Fibroblast of upper back skin (primary cell): ENCODE measurements around the gene SRD5A1.

Source experiments
- DNase-seq: peaks from one replicate; pipeline ENCODE4 v3.0.0-alpha.2; 2013

SRD5A1 gene

DNA sequence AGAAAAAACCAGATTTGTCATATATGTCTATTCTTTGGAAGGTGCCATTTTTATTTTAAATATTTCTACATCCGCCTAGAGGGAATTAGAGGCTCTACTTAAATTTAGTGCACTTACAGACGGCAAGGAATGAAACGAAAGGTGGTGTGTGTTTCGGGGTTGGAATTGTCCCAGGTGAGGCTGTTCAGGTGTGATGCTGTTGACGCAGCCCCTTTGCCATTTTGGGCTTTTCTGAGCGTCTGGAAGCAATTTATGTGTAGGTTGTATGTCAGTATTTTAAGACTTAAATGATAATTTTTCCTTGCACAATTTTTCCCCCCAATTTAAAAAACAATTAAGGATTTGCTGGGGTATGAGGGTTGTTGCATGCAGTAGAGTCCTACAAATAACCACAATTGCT is 82.0 kb downstream of the SRD5A1 start:
- DNase-seq, result no peak

DNA sequence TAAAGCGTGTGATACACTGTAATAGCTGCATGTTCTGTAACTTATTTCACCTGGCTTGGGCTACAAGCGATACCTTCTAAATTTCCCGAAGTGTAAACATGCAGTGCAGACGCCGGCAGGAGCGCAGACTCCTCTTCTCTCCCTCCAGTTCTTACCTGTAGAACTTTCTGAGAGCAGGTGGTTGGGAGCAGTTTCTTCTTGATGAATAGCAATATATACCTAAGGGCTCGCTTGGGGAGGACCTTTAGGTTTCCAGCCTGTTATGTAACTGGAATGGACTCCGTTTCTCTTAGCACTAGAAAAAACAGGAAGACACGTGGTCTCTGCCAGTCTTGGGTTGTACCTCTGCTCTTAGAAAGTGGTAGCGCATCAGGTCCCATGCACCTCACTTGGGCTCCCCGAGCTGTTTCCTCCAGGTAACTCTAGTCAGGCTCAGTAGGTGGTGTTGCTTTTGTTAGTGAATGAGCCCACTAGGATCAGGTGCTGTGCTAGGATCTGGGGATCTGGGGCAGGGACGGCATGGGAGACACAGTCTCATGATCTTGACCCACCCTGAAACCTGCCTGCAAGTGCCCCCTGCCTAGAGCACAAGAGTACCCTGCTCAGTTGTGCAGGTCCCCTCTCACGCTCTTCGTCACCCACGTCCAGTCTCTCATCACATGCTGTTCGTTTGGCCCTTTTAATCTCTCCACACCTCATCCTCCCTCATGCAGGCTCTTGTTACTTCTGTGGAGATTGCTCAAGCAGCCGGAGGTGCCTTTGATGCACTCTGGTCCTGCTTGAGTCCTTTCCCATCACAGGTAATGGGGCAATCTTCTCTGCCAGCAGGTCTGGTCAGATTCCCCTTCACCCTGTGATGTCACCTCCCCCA is 82.8 kb downstream of the SRD5A1 start:
- DNase-seq, result no peak

DNA sequence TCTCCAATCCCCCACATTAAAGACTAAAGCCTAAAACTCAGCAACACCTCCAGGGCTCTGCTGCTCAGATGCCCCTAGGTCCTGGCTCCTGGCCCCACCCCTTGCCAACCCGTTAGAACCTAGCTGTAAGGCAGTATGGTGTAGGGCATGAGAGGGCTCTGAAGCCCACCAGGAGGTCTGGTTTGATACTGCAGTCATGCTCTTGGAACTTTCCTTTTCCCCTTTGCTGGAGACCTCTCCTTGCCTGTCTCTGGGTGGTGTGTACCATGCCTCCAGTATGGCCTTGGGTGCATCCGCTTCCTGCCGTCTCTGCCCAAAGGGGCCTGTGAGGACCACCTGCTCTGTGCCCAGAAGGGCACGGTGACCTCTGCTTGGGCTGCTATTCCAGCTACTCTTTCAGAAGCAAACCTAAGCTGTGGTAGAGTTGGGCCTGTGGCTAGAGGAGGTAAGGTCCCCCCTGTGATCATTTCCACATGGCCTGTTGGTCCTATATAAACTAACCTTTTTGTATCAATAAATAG is 83.4 kb downstream of the SRD5A1 start:
- no peak for DNase-seq

DNA sequence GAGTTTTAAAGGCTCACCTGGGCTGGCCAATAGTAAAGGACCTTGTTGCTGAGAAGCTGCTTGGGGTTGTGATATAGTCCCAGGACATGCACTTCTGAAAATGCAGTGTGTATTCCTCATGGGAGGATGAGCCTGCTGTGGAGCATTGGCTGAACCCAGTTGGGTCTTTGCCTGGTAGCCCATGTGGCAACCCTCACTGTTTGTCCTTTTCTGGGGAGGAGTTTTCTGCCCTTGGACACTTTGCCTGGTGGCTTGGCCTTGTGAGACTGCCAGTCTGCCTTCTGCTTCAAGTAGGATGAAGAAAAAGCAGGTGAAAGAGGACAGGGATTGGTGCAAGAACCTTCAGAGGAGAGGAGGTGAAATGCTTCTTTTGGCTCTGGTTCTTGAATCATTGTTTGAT is 84.0 kb downstream of the SRD5A1 start:
- DNase-seq, result no peak

DNA sequence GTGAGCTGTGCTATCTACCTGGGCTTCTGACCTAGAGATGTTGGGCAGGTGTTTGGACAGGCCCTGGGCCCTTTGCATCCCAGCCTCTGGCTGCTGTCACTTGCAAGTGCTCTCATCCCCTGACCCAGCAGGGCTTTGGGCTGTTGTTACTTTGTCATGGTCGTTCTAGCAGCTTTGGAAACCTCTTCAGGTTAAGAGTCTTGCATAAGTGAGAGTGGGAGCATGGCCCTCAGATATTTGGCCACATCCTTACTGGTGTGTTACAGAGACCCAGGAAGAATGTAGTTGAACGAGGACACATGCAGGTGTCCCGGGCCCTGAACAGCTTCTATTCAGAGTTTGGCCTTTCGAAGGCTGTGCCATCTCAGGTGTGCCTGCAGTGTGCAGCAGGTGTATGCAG is 84.4 kb downstream of the SRD5A1 start:
- DNase-seq, result no peak

DNA sequence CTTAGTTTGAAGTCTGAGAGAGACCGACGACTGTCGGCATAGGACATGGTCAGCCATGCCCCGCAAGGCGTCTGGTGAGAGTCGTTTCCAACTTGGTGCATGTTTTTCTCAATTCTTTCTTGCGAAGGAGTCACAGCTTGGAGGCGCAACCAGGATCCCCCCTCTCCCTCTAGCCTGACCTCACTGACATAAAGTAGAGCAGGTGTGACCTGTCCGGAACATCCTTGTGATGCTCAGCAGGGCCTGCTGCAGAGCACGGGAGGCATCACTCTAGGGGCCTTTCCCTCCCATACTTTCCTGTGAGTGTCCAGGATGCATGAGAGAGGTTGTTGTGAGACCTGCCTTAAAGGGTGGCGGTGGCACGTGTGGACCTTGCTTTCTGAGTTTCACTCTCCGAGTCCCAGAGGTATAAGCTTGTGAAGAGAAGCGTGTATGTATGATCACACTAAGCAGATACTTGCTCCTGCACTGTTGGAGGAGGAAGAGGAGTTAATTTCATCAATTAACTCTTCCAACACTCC is 85.0 kb downstream of the SRD5A1 start:
- no peak for DNase-seq

DNA sequence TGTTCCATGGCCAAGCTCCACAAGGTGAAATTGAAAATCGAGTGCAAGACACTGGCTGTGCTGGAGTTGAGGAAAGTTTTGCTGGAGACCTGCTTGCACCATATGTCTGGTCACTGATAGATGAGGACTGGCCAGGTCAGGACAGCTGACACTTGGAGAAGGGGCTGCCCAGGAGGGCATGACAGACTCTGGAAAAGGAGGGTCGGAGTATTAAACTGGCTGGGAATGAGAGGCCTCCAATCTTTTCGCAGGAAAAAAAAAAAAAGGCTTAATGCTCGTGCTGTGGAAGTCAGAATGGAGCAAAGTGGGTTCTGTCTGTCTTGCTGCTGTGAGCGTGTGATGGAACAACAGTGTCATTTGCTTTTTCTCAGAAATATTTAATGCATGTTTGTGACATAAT is 85.5 kb downstream of the SRD5A1 start:
- DNase-seq, result no peak

DNA sequence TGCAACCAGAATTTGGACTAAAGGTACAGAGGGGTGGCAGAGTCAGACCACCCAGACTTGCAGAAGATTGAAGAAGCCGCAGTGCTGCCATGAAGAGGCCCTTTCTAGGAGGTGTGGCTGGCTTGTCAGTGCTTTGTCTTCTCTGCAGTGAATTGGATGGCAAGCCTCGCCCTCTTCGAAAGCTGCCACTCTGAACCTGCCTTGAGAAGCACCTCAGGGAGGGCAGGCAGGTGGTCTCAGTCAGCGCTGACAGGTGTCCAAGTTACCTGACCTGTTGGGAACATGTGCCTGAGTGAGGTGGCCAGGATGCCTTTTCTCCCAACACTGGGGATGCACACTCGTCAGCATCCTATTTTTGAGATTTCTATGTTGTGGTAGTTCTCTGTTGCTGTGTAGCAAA is 86.2 kb downstream of the SRD5A1 start:
- DNase-seq, result no peak

DNA sequence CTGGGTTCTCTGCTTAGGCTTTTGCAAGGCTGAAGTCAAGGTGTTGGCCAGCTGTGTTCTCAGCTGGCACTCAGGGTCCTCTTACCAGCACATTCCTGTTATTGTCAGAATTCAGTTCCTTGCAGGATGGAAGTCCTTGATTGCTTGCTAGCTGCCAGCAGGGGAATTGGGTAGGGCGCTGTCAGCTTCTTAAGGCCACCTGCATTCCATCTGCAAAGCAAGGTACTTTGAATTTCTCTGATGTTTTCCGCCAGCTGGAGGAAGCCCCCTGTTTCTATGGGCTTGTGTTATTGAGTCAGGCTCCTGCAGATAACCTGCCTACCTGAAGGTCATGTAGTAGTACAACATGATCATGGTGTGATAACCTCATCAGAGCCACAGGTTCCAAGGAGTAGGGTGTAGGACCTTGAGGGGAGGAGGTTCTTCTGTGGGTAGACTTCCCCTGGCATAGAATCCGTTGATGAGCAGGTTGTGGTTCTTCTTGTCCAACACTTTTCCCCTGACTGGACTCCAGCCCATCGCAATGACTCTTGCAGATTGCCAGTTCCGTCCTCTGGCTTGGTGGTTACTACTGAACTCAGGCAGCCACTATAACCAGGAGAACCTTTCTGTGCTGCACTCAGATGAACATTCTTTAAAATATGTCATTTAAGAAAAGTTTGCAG is 86.8 kb downstream of the SRD5A1 start:
- DNase-seq, result no peak

DNA sequence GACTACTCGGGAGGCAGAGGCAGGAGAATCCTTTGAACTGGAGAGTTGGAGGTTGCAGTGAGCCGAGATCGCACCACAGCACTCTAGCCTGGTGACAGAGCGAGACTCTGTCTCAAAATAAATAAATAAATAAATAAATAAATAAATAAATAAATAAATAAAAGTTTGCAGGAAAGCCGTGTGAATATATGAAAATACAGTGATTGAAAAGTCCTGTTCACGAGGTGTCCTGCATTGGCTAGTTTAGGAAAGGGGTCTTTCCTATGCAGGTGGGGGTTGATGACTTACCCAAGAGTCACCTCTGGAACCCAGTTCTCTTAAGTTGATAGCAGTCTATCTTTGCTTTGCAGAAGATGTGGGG is 87.3 kb downstream of the SRD5A1 start:
- DNase-seq, result no peak

DNA sequence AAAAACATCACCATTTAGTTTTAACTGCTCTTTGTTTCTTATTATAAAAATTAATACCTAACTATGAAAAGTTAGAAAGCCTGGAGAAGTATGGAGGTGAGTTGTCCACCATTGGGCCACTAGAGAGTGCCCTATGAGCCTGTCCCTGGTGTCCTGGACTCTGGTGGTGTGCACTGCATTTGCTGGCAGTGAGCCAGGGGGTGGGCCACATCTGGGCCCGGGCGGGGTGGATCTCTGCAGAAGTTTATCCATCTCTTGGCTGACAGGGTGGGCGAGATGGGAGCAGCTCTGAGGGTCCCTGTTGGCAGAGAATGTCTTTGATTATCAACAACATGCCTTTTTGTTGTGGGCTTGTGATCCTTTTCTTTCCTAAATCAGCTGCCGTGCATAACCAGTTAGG is 88.2 kb downstream of the SRD5A1 start:
- no peak for DNase-seq

DNA sequence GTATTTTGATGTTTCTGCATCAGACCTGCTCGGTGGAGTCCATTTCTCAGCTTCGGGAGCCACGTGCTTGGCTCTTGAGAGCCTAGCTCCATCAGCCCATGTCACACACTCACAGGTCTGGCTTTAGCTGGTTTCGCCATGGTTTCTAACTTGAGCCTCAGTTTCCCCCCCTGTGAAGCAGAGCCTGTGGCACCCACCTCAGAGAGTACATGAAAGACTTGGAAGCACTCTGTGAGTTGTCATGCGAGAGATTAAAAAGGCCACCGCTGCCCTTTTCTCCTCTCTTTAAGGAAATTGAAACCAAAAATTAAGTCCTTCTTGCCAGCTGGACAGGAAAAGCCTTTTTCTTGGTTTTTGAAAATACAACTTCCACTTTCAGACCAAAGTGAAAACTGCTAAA is 88.8 kb downstream of the SRD5A1 start:
- DNase-seq, result no peak

DNA sequence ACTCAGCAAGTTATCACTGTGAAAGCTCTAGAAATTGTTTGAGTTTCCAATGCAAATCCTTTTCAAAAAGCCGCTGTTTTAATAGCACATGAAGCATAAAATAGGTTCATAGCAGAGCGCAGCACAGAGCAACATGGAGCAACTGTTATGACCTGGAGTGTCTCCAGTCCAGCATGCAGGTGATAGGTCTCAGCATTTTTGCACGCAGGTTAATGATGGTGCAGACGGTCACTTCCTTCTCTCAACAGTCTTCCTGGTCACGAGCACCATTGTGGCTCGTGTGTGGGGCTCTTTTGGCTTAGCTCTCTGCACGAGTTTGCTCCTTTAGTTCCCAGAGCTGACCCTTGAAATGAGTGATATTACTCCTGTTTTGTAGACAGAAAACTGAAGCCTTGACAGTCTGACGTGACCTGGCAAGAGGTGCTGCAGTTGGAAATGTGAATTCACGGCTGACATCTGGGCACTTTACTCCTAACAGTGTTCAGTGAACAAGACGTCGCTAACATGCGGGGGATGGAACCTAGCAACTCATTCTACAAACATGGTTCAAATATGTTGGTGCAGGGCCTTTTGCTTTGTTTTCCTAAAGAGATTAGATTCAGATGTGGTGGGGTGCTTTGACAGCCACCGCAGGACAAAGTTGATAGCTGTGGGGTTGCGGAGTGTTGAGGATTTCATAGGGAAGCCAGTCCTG is 90.0 kb downstream of the SRD5A1 start:
- DNase-seq, result no peak

DNA sequence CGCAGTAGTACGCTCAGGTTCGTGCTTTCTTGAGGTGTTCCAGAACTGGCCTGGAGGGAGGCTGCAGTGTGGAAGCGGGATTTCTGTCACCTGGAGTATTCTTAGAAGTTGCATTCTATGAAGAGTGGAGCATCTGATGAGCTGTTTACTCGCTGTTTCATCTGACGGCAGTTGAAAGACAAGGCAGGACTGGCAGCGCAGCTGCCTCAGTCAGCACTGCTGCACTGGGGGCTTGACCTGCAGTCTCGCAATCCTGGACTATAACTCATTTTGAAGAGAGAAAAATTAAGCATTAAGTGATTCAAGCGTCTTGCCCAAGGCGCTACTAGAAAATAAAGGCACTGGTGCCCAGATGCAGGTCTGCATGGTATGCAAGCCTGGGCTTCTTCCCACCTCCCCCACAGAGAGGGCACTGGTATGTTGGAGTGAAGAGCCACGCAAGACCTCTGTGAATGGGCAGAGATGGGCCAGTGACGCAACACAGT is 90.6 kb downstream of the SRD5A1 start:
- no peak for DNase-seq
